OCI-LY7 (cell line): ENCODE data around the gene COL5A2.

Experiments
- CTCF ChIP-seq: fragments of 200-600 bp; sonication (generic); conservative IDR thresholded peaks from 2 replicates; pipeline ENCODE4 v1.5.1; 2014; ENCODE audit warnings: mild to moderate bottlenecking, antibody characterized with exemption, low read length, moderate library complexity, mixed read lengths
- EZH2phosphoT487 ChIP-seq: fragments of 200-600 bp; sonication (generic); IDR thresholded peaks from 2 replicates; pipeline ENCODE4 v1.6.1; 2018; ENCODE audit warnings: low read depth, borderline replicate concordance, mild to moderate bottlenecking, mixed run types, antibody characterized with exemption, low read length, moderate library complexity, mixed read lengths

GRCh38 chr2:189048189-189048588 is 131.4 kb downstream of the COL5A2 start:
- no peak for TF ChIP-seq CTCF
- TF ChIP-seq EZH2phosphoT487, result no peak
